Measurements from ENCODE around the gene TMC3. TPM values are rescaled to one million over a fixed set of nuclear protein-coding genes. Genes with fewer than 3 reads are reported as not detected.

Gene TMC3
- total and polyA plus RNA-seq, 7 donors = 0.25 to 0.82 (median 0.68) TPM; not detected in 2

GRCh38 chr15:81413851-81414250, 39.8 kb upstream of the TMC3 start:
- no peaks in the 10 kb centered on the region for H3K9me3 ChIP-seq
- H3K4me1 ChIP-seq = peaks cover 0 to 8% (median 0%) of the 10 kb centered on the region in 4 donors
- TF ChIP-seq CTCF (IDR thresholded peaks at IDR 0.05) (no peak), EP300 (IDR thresholded peaks at IDR 0.05) (no peak), POLR2AphosphoS5 (IDR thresholded peaks at IDR 0.05) (no peak), POLR2A (IDR thresholded peaks at IDR 0.05) (no peak)
- DNase-seq = no peak
- no peak overlapping the region for H3K27ac ChIP-seq
- intact Hi-C loops (cut with DNase I) = loop anchor here (5.0 kb wide), 1 partner anchor 783 kb away; no protein-coding TSS in a partner anchor
- H3K36me3 ChIP-seq = no peaks in the 10 kb centered on the region
- 94 to 97% methylated on average over 32 of the region's 32 CpGs for WGBS, 2 donors
- no peak overlapping the region for H3K4me3 ChIP-seq
- H3K27me3 ChIP-seq = peaks cover 0 to 3% (median 0%) of the 10 kb centered on the region in 3 donors

GRCh38 chr15:81411969-81412633, 38.1 kb upstream of the TMC3 start:
- Histone ChIP-seq H3K9me3 (no peaks in the 10 kb centered on the region), H3K4me1 (peaks cover 0 to 8% (median 0%) of the 10 kb centered on the region in 4 donors), H3K27ac (no peak overlapping the region), H3K36me3 (no peaks in the 10 kb centered on the region), H3K4me3 (no peak overlapping the region), H3K27me3 (peaks cover 0 to 3% (median 0%) of the 10 kb centered on the region in 3 donors)
- intact Hi-C loops (cut with DNase I) = loop anchor here (2.0 to 5.0 kb wide), 2 partner anchors 69 to 785 kb away; no protein-coding TSS in a partner anchor
- WGBS, 2 donors = 85 to 89% methylated on average over 5 of the region's 5 CpGs
- DNase-seq = no peak
- TF ChIP-seq POLR2A (IDR thresholded peaks at IDR 0.05) (no peak), EP300 (IDR thresholded peaks at IDR 0.05) (no peak), CTCF (IDR thresholded peaks at IDR 0.05) (no peak), POLR2AphosphoS5 (IDR thresholded peaks at IDR 0.05) (no peak)

GRCh38 chr15:81411051-81411450, 37.0 kb upstream of the TMC3 start:
- H3K27me3 ChIP-seq = peaks cover 0 to 3% (median 0%) of the 10 kb centered on the region in 3 donors
- DNase-seq = no peak
- intact Hi-C loops (cut with DNase I) = loop anchor here (2.0 to 5.0 kb wide), 2 partner anchors 70 to 786 kb away; no protein-coding TSS in a partner anchor
- peak overlapping the region in 1 of 4 donors; percentile 3 for H3K27ac ChIP-seq
- no peaks in the 10 kb centered on the region for H3K9me3 ChIP-seq
- WGBS, 2 donors = 80 to 88% methylated on average over 2 of the region's 2 CpGs
- peaks cover 0 to 8% (median 0%) of the 10 kb centered on the region in 4 donors for H3K4me1 ChIP-seq
- H3K36me3 ChIP-seq = no peaks in the 10 kb centered on the region
- TF ChIP-seq POLR2A (IDR thresholded peaks at IDR 0.05) (no peak), EP300 (IDR thresholded peaks at IDR 0.05) (no peak), POLR2AphosphoS5 (IDR thresholded peaks at IDR 0.05) (no peak), CTCF (IDR thresholded peaks at IDR 0.05) (no peak)
- no peak overlapping the region for H3K4me3 ChIP-seq

GRCh38 chr15:81410318-81410753, 36.3 kb upstream of the TMC3 start:
- no peak overlapping the region for H3K4me3 ChIP-seq
- peak; percentile 77 for DNase-seq
- H3K4me1 ChIP-seq = peaks cover 0 to 8% (median 0%) of the 10 kb centered on the region in 4 donors
- no peaks in the 10 kb centered on the region for H3K36me3 ChIP-seq
- no peaks in the 10 kb centered on the region for H3K9me3 ChIP-seq
- intact Hi-C loops (cut with DNase I) = loop anchor here (2.0 to 5.0 kb wide), 2 partner anchors 70 to 787 kb away; no protein-coding TSS in a partner anchor
- H3K27ac ChIP-seq = no peak overlapping the region
- H3K27me3 ChIP-seq = peaks cover 0 to 3% (median 0%) of the 10 kb centered on the region in 3 donors
- TF ChIP-seq POLR2AphosphoS5 (IDR thresholded peaks at IDR 0.05) = peak in 1 of 4 donors; percentile 29
- TF ChIP-seq EP300 (IDR thresholded peaks at IDR 0.05) = no peak
- peak in 3 of 4 experiments; percentile 32 to 48 (median 46) for TF ChIP-seq CTCF (IDR thresholded peaks at IDR 0.05)
- WGBS, 2 donors = 0 to 2% methylated on average over 4 of the region's 4 CpGs

Measured in sigmoid colon (tissue), 7 donors.